NCI-H524 treated with DMSO at 0.1 percent for 48 hours (cell line): ENCODE measurements around the gene LARP7.
"Not testable (repeated sequence)": the region's sequence is repeated elsewhere in the genome, so short reads cannot be mapped to it uniquely, and the experiment has no call there.

Experiments used
- DNase-seq: peaks from one replicate; lab custom pipeline; 2025; lab: John Stamatoyannopoulos, UW

Gene LARP7

GRCh38 chr4:112650332-112650731 is 13.4 kb downstream of the LARP7 start:
- no peak for DNase-seq

GRCh38 chr4:112651641-112652040 is 14.7 kb downstream of the LARP7 start:
- DNase-seq, result no peak

- no peak for DNase-seq
Measured at GRCh38 chr4:112652216-112652615, 15.3 kb downstream of the LARP7 start.

- DNase-seq, result no peak
Measured at GRCh38 chr4:112655270-112655669, 18.3 kb downstream of the LARP7 start.

- DNase-seq, result not testable (repeated sequence)
Measured at GRCh38 chr4:112656115-112656514, 19.2 kb downstream of the LARP7 start.

- no peak for DNase-seq
Measured at GRCh38 chr4:112664611-112665010, 27.7 kb downstream of the LARP7 start.

GRCh38 chr4:112668131-112668530 is 31.2 kb downstream of the LARP7 start:
- DNase-seq, result no peak

GRCh38 chr4:112673076-112673475 is 36.1 kb downstream of the LARP7 start:
- DNase-seq, result no peak

- DNase-seq, result no peak
Measured at GRCh38 chr4:112673686-112674085, 36.7 kb downstream of the LARP7 start.

GRCh38 chr4:112674376-112674775 is 37.4 kb downstream of the LARP7 start:
- no peak for DNase-seq

- DNase-seq, result no peak
Measured at GRCh38 chr4:112677519-112678091, 40.7 kb downstream of the LARP7 start.

- DNase-seq, result no peak
Measured at GRCh38 chr4:112680996-112681395, 44.1 kb downstream of the LARP7 start.

- DNase-seq, result no peak
Measured at GRCh38 chr4:112693507-112693906, 56.6 kb downstream of the LARP7 start.

GRCh38 chr4:112700679-112701078 is 63.7 kb downstream of the LARP7 start:
- DNase-seq, result no peak

- DNase-seq, result no peak
Measured at GRCh38 chr4:112702892-112703291, 65.9 kb downstream of the LARP7 start.

- no peak for DNase-seq
Measured at GRCh38 chr4:112704322-112704721, 67.4 kb downstream of the LARP7 start.

- DNase-seq, result no peak
Measured at GRCh38 chr4:112704991-112705845, 68.3 kb downstream of the LARP7 start.

- DNase-seq, result peak; percentile 17
Measured at GRCh38 chr4:112705891-112706839, 69.2 kb downstream of the LARP7 start.

- DNase-seq, result no peak
Measured at GRCh38 chr4:112706840-112707207, 69.9 kb downstream of the LARP7 start.
